GM12875 (cell line): Measurements from ENCODE around the gene MEGF6.

ENCODE experiments used
- H3K4me3 ChIP-seq: one replicate; pipeline ENCODE4 v1.5.1; 2011; ENCODE audit warnings: low read depth, low read length, control low read depth
- TF ChIP-seq, protein P1 (sequence below): IDR thresholded peaks from 2 replicates; pipeline ENCODE4 v1.5.1; 2011; ENCODE audit warnings: low read depth, mild to moderate bottlenecking, control low read depth, inconsistent platforms, low read length, moderate library complexity, borderline replicate concordance; ENCODE audit not compliant: insufficient read depth

The MEGF6 gene

DNA sequence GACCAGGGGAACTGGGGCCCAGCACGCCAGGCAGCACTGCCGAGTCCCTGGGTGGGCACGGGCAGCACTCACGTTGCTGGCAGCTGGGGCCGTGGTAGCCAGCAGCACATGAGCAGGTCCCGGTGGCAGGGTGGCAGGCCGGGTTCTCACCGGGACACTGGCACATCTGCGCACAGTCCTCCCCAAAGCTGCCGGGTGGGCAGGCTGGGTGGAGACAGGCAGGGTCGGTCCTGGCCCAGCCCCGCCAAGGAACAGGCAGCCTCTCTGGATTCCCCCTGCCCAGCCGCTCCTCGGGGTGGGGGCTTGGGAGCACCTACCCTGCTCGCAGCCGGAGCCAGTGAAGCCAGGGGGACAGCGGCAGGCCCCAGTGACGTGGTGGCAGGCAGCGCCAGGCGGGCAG is 114.4 kb downstream of the MEGF6 start:
- TF ChIP-seq, protein P1, sequence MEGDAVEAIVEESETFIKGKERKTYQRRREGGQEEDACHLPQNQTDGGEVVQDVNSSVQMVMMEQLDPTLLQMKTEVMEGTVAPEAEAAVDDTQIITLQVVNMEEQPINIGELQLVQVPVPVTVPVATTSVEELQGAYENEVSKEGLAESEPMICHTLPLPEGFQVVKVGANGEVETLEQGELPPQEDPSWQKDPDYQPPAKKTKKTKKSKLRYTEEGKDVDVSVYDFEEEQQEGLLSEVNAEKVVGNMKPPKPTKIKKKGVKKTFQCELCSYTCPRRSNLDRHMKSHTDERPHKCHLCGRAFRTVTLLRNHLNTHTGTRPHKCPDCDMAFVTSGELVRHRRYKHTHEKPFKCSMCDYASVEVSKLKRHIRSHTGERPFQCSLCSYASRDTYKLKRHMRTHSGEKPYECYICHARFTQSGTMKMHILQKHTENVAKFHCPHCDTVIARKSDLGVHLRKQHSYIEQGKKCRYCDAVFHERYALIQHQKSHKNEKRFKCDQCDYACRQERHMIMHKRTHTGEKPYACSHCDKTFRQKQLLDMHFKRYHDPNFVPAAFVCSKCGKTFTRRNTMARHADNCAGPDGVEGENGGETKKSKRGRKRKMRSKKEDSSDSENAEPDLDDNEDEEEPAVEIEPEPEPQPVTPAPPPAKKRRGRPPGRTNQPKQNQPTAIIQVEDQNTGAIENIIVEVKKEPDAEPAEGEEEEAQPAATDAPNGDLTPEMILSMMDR, result no peak
- no peak overlapping the region for H3K4me3 ChIP-seq

- no peak overlapping the region for H3K4me3 ChIP-seq
- TF ChIP-seq, protein P1, result no peak
Observed at GRCh38 chr1:3495776-3496745, 115.2 kb downstream of the MEGF6 start.

GRCh38 chr1:3494321-3495308 is 116.7 kb downstream of the MEGF6 start:
- H3K4me3 ChIP-seq, result no peak overlapping the region
- TF ChIP-seq, protein P1, result no peak

DNA sequence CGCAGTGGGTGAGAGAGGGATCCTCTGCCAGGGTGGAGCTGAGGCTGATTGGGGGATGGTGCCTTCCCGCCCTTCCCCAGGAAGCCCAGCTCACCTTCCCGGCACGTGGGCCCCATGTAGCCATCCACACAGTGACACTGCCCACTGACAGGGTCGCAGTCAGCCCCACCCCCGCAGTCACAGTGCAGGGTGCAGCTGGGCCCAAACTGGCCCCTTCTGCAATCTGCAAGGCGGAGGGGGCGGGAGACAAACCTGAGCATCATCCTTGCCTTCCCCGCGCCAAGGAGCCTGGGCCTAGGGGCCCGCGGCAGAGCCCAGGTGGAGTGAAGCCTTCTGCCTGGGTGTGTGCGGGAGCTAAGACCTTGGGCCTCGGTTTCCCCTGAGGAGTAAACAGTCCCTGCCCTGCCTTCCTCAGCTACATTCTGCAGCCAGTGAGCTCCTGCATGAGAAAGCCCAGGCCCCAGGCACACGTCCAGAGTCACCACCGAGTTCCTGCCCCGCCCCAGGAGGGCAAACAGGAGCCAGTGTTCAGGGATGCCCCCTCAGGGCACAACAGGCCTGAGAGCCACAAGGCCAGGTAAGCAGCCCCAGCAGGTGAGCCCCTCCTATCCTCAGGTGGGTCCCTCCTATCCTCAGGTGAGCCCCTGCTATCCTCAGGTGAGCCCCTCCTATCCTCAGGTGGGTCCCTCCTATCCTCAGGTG is 118.6 kb downstream of the MEGF6 start:
- no peak overlapping the region for H3K4me3 ChIP-seq
- TF ChIP-seq, protein P1, result no peak

DNA sequence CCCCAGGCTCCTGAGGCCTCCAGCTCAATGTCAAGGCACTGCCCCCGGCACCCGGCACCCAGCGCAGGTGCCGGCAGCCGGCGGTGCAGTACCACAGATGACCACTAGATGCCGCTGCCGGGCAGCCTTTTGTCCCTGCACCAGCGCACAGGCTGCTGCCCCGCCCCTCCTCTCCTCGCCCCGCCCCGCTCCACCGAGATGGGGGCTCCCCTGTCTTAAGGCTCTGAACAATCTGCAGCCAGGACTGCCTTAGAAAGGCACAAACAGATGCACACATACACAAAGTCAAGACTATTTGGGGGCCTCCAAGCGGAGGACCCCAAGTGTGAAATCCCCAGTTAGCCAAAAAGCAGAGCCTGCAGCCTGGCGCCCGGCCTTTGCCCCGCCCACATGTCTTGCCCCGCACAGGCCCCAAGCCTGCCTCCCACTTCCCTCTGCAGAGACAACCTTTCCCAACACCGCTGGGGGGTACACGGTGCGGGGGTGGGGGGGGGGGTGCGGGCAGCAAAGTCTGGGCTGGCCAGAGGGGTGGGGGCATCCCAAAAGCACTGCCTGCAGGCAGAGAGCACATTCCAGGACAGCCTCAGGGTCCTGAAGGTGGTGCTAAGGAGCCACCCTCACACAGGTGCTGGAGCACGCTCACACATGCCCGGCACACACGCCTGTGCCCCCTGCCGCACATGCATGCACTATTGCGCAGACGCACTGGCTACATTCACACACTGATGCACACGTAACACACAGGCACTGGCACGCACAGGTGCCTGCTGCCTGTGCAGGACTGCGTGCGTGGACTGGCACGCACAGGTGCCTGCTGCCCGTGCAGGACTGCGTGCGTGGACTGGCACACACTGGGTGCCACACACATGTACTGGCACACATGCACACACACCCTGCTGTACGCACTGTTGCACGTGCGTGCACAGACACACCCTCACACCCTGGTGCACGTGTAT is 119.7 kb downstream of the MEGF6 start:
- no peak overlapping the region for H3K4me3 ChIP-seq
- TF ChIP-seq, protein P1, result peak; percentile 99
